Neutrophil (primary cell): ENCODE results near the gene TMEM63A.

Source experiments
- H3K27ac ChIP-seq: fragments of 200-600 bp; sonication (generic); 2 replicates; pipeline ENCODE4 v1.5.1; 2016; ENCODE audit warnings: mild to moderate bottlenecking, moderate library complexity
- H3K27me3 ChIP-seq: fragments of 200-600 bp; sonication (generic); 2 replicates; pipeline ENCODE4 v1.6.0; 2016; ENCODE audit warnings: mild to moderate bottlenecking
- H3K36me3 ChIP-seq: fragments of 200-600 bp; sonication (generic); 2 replicates; pipeline ENCODE4 v1.5.1; 2017
- H3K4me1 ChIP-seq, 2 experiments: fragments of 200-600 bp in 1 of 2; sonication (generic) in 1 of 2; 1 replicate in 1 of 2; 2 replicates in 1 of 2; pipeline versions ENCODE4 v1.5.1 to v1.6.1; 2013 to 2016; ENCODE audit warnings: low read depth in 1 of 2, low read length in 1 of 2, mild to moderate bottlenecking in 1 of 2, moderate library complexity in 1 of 2; ENCODE audit not compliant: control insufficient read depth in 1 of 2, insufficient read depth in 1 of 2
- H3K4me3 ChIP-seq, 2 experiments: fragments of 200-600 bp in 1 of 2; sonication (generic) in 1 of 2; 1 replicate in 1 of 2; 2 replicates in 1 of 2; pipeline ENCODE4 v1.5.1; 2013 to 2016; ENCODE audit warnings: low read depth in 1 of 2, low read length in 1 of 2, mild to moderate bottlenecking in 1 of 2, moderate library complexity in 1 of 2
- H3K9me3 ChIP-seq: fragments of 200-600 bp; sonication (generic); 2 replicates; pipeline ENCODE4 v1.5.1; 2016
- CTCF ChIP-seq: fragments of 200-600 bp; sonication (generic); IDR thresholded peaks from 2 replicates; pipeline ENCODE4 v1.5.1; 2016; ENCODE audit warnings: antibody characterized with exemption

The TMEM63A gene

GRCh38 chr1:225875044-225875815, 7.0 kb downstream of the TMEM63A start:
- Histone ChIP-seq H3K4me1 (peaks cover 47 to 58% of the 10 kb centered on the region in 2 experiments), H3K36me3 (peaks cover 79% of the 10 kb centered on the region), H3K27ac (peak overlapping the region; percentile 56), H3K9me3 (no peaks in the 10 kb centered on the region), H3K27me3 (no peaks in the 10 kb centered on the region), H3K4me3 (no peak overlapping the region)
- TF ChIP-seq CTCF, result no peak

GRCh38 chr1:225874431-225874830, 7.7 kb downstream of the TMEM63A start:
- H3K36me3 ChIP-seq, result peaks cover 87% of the 10 kb centered on the region

GRCh38 chr1:225873281-225873850, 8.8 kb downstream of the TMEM63A start:
- H3K36me3 ChIP-seq, result peaks cover 92% of the 10 kb centered on the region
- peak overlapping the region; percentile 56 for H3K27ac ChIP-seq
- H3K4me1 ChIP-seq, result peaks cover 28 to 39% of the 10 kb centered on the region in 2 experiments
- no peaks in the 10 kb centered on the region for H3K9me3 ChIP-seq
- no peaks in the 10 kb centered on the region for H3K27me3 ChIP-seq
- no peak for TF ChIP-seq CTCF
- no peak overlapping the region for H3K4me3 ChIP-seq

More at GRCh38 chr1:225874431-225874830, 7.7 kb downstream of the TMEM63A start:
- H3K9me3 ChIP-seq, result no peaks in the 10 kb centered on the region
- no peak for TF ChIP-seq CTCF
- H3K4me3 ChIP-seq, result no peak overlapping the region
- peak overlapping the region; percentile 56 for H3K27ac ChIP-seq
- peaks cover 39 to 50% of the 10 kb centered on the region in 2 experiments for H3K4me1 ChIP-seq
- no peaks in the 10 kb centered on the region for H3K27me3 ChIP-seq

GRCh38 chr1:225872075-225872430, 10.1 kb downstream of the TMEM63A start:
- Histone ChIP-seq H3K4me3 (no peak overlapping the region), H3K9me3 (no peaks in the 10 kb centered on the region), H3K36me3 (peaks cover 98% of the 10 kb centered on the region), H3K4me1 (peaks cover 20 to 29% of the 10 kb centered on the region in 2 experiments), H3K27me3 (no peaks in the 10 kb centered on the region), H3K27ac (no peak overlapping the region)
- no peak for TF ChIP-seq CTCF

- H3K4me1 ChIP-seq, result peaks cover 23 to 30% of the 10 kb centered on the region in 2 experiments
- H3K27me3 ChIP-seq, result no peaks in the 10 kb centered on the region
- no peak for TF ChIP-seq CTCF
- H3K9me3 ChIP-seq, result no peaks in the 10 kb centered on the region
- H3K36me3 ChIP-seq, result peaks cover 98% of the 10 kb centered on the region
- peak overlapping the region; percentile 25 for H3K27ac ChIP-seq
- H3K4me3 ChIP-seq, result no peak overlapping the region
Observed at GRCh38 chr1:225871359-225872074, 10.7 kb downstream of the TMEM63A start.
